NCI-H82 treated with DMSO at 0.1 percent for 48 hours (cell line): ENCODE data around the gene TANGO2.

Source experiments
- DNase-seq: peaks from one replicate; lab custom pipeline; 2025; ENCODE audit not compliant: unreplicated experiment; lab: John Stamatoyannopoulos, UW

TANGO2 gene

DNA sequence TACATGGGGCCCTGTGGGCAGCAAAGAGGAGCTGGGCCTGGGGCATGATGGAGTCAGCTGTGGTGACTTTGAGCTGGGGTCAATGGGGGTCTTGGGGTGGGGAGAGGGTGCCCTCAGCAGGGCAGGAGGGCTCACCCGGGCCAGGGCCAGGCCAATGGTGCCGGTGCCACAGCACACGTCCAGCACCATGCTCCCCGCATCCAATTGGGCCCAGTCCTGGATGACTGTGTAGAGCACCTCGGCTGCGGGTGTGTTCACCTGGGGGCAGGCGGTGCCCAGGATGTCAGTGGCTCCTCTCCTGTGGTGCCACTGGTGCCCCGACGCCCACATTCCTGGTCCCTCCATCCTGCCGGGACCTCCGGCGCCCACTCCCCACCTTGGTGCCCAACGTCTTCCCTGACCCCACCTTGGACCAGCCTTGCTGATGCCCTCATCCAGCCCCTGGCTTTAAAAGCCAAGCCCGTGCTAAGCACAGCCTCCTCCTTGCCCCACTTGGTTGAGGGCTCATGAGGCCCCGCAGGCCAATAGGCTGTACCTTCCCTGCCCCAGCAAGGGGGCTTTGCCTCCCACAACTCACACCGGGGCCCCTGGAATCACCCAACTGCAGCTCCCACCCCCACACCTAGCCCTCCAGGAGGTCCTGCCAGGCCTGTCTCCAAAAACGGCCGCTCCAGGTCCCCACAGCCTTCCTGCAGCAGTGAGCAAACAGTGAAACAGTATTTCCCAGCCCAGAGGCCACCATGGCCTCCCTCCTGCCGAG lies 92.8 kb downstream of the TANGO2 start:
- no peak for DNase-seq

- no peak for DNase-seq
Measured at GRCh38 chr22:20114506-20115475, 93.9 kb downstream of the TANGO2 start.

GRCh38 chr22:20115691-20116375 lies 94.9 kb downstream of the TANGO2 start, which contains the start of gene RANBP1:
Gene RANBP1 (plus strand): TSS chr22:20116104. CDS start chr22:20116185, 81 bp downstream.
- no peak for DNase-seq

DNA sequence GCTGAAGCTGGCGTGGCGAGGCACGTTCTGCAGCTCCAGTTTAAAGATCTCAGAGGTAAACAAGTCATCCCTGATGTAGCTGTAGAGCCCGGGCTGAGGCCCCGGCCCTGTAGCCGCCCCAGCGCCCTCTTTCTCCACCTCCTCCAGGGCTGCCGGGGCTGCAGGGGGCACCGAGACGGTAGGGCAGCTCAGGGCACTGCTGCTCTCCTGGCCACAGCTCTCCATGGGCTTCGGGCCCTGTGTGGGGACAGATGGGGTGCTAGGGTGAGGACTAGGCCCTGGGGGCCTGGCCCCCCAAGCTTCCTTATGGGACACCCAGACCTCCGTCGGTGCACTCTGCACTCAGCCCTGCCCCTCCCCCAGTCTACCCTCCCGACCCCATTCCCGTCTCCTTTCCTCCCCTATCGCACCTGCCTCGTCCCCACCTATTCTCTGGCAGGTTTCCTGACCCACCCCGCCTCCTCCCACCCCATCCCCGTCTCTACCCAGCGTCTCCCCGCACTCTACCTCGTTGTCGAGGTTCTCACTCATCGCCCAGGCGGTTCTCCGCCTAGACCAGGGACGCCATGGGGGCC lies 95.6 kb downstream of the TANGO2 start:
- no peak for DNase-seq
